HCT116 (cell line): ENCODE results near the gene LGALS3. TPM values are rescaled to one million over a fixed set of nuclear protein-coding genes. Genes with fewer than 3 reads are reported as not detected.

ENCODE experiments used
- ATAC-seq: fragments of 200-7000 bp; cut with Tn5 transposase; 2 replicates; pipeline ENCODE4 v1.9.1; 2020; ENCODE audit warnings: mild to moderate bottlenecking, moderate library complexity
- BruUV-seq: library from RNA; stranded (reverse); fragments of 400-500 nt; replicated peaks from 2 replicates; lab custom pipeline; 2021; lab: Mats Ljungman, UMichigan
- CTCF ChIA-PET: fragments of 300-600 bp; sonication (Branson Sonifier 250); formaldehyde crosslinking; loops from one replicate; lab custom pipeline; 2021; ENCODE audit warnings: antibody characterized with exemption; lab: Charles Lee
- POLR2A ChIA-PET: fragments of 300-600, 350-600 bp; sonication (Branson Sonifier 250); formaldehyde crosslinking; loops from one replicate; lab custom pipeline; 2021; ENCODE audit warnings: antibody characterized with exemption; lab: Charles Lee
- RAD21 ChIA-PET, 2 experiments: fragments of 300-600 bp; sonication (Branson Sonifier 250); formaldehyde crosslinking; loops; one replicate each; lab custom pipeline; 2023; ENCODE audit warnings: low total read pairs in 2 of 2; ENCODE audit not compliant: uncharacterized antibody in 2 of 2, unreplicated experiment in 2 of 2, low non-redundant PET in 1 of 2; lab: Charles Lee
- DNase-seq: peaks from one replicate; pipeline ENCODE4 v3.0.0-alpha.2; 2010; ENCODE audit warnings: low read depth, low spot score
- H2AFZ ChIP-seq: fragments of 200-600 bp; shearing (Covaris generic), sonication (generic); 2 replicates; pipeline ENCODE4 v1.6.1; 2017; ENCODE audit warnings: low read depth, mixed run types, mixed read lengths, antibody characterized with exemption, low read length; ENCODE audit not compliant: poor library complexity, severe bottlenecking
- H3K27ac ChIP-seq: 2 replicates; pipeline ENCODE4 v1.5.1; 2012; ENCODE audit warnings: low read depth, low read length
- H3K27me3 ChIP-seq: fragments of 200-600 bp; sonication (generic); 2 replicates; pipeline ENCODE4 v1.6.1; 2016; ENCODE audit warnings: mixed run types, low read length, mixed read lengths; ENCODE audit not compliant: insufficient read depth
- H3K36me3 ChIP-seq, 2 experiments: fragments of 200-500 bp in 1 of 2; fragments of 200-600 bp in 1 of 2; sonication (Bioruptor generic) in 1 of 2; sonication (generic) in 1 of 2; 2 replicates each; pipeline versions ENCODE4 v1.5.1 to v1.6.1; 2014 to 2016; ENCODE audit warnings: low read length in 2 of 2, inconsistent platforms in 1 of 2, mixed read lengths in 1 of 2, mixed run types in 1 of 2; ENCODE audit not compliant: insufficient read depth in 2 of 2, control insufficient read depth in 1 of 2
- H3K4me1 ChIP-seq, 2 experiments: fragments of 200-600 bp in 1 of 2; sonication (generic) in 1 of 2; 2 replicates each; pipeline versions ENCODE4 v1.5.1 to v1.6.1; 2012 to 2017; ENCODE audit warnings: low read length in 2 of 2, inconsistent platforms in 1 of 2, mild to moderate bottlenecking in 1 of 2, mixed read lengths in 1 of 2, mixed run types in 1 of 2, moderate library complexity in 1 of 2; ENCODE audit not compliant: insufficient read depth in 2 of 2, control insufficient read depth in 1 of 2
- H3K4me2 ChIP-seq: fragments of 200-600 bp; sonication (generic); 2 replicates; pipeline ENCODE4 v1.6.1; 2017; ENCODE audit warnings: mixed run types, low read length, mixed read lengths
- H3K4me3 ChIP-seq, 2 experiments: fragments of 200-600 bp in 1 of 2; sonication (generic) in 1 of 2; replicated peaks in 1 of 2; 2 replicates each; pipeline ENCODE4 v1.5.1; 2011 to 2016; ENCODE audit warnings: low read length in 2 of 2, control low read depth in 1 of 2, low read depth in 1 of 2, mild to moderate bottlenecking in 1 of 2, mixed read lengths in 1 of 2, mixed run types in 1 of 2
- H3K79me2 ChIP-seq: fragments of 200-600 bp; sonication (generic); 2 replicates; pipeline ENCODE4 v1.6.1; 2017; ENCODE audit warnings: mild to moderate bottlenecking, mixed run types, low read length, moderate library complexity, mixed read lengths; ENCODE audit not compliant: insufficient read depth
- H3K9ac ChIP-seq: fragments of 200-600 bp; sonication (generic); 2 replicates; pipeline ENCODE4 v1.6.1; 2016; ENCODE audit warnings: low read length, mixed read lengths
- H3K9me2 ChIP-seq: fragments of 200-600 bp; sonication (generic), shearing (Covaris generic); 2 replicates; pipeline ENCODE4 v1.6.1; 2017; ENCODE audit warnings: mixed run types, mild to moderate bottlenecking, moderate library complexity; ENCODE audit not compliant: insufficient read depth
- H3K9me3 ChIP-seq, 2 experiments: fragments of 200-500 bp in 1 of 2; fragments of 200-600 bp in 1 of 2; sonication (Bioruptor generic) in 1 of 2; sonication (generic) in 1 of 2; 2 replicates each; pipeline ENCODE4 v1.6.1; 2014 to 2017; ENCODE audit warnings: low read length in 2 of 2, mixed read lengths in 2 of 2, inconsistent platforms in 1 of 2, low read depth in 1 of 2, mild to moderate bottlenecking in 1 of 2, mixed run types in 1 of 2, moderate library complexity in 1 of 2; ENCODE audit not compliant: control insufficient read depth in 1 of 2, insufficient read depth in 1 of 2
- H4K20me1 ChIP-seq: fragments of 200-600 bp; sonication (generic), shearing (Covaris generic); 2 replicates; pipeline ENCODE4 v1.6.1; 2017; ENCODE audit warnings: mixed run types, mild to moderate bottlenecking, moderate library complexity; ENCODE audit not compliant: insufficient read depth
- CBX3 ChIP-seq: IDR thresholded peaks from 2 replicates; pipeline ENCODE4 v1.6.1; 2012; ENCODE audit warnings: low read depth
- CEBPB ChIP-seq: IDR thresholded peaks from 2 replicates; pipeline ENCODE4 v1.6.1; 2012; ENCODE audit warnings: low read depth
- EGR1 ChIP-seq: IDR thresholded peaks from 2 replicates; pipeline ENCODE4 v1.6.1; 2012; ENCODE audit warnings: low read depth
- ELF1 ChIP-seq: IDR thresholded peaks from 2 replicates; pipeline ENCODE4 v1.6.1; 2012; ENCODE audit warnings: low read depth, borderline replicate concordance
- EZH2phosphoT487 ChIP-seq: fragments of 200-600 bp; IDR thresholded peaks from 2 replicates; pipeline ENCODE4 v1.6.1; 2018; ENCODE audit warnings: antibody characterized with exemption, borderline replicate concordance
- FOSL1 ChIP-seq: IDR thresholded peaks from 2 replicates; pipeline ENCODE4 v1.6.1; 2012; ENCODE audit warnings: low read depth
- POLR2A ChIP-seq: IDR thresholded peaks from 2 replicates; pipeline ENCODE4 v1.7.0; 2011; ENCODE audit warnings: borderline replicate concordance; ENCODE audit not compliant: insufficient read depth, insufficient read length; ENCODE audit errors: extremely low read depth
- POLR2AphosphoS5 ChIP-seq: IDR thresholded peaks from 2 replicates; pipeline ENCODE4 v1.6.1; 2011; ENCODE audit warnings: mild to moderate bottlenecking, low read depth, low read length, moderate library complexity
- RAD21 ChIP-seq: IDR thresholded peaks from 2 replicates; pipeline ENCODE4 v1.6.1; 2012; ENCODE audit warnings: low read depth, mild to moderate bottlenecking
- SIN3A ChIP-seq: IDR thresholded peaks from 2 replicates; pipeline ENCODE4 v1.6.1; 2012; ENCODE audit warnings: low read depth
- SP1 ChIP-seq: IDR thresholded peaks from 2 replicates; pipeline ENCODE4 v1.6.1; 2012; ENCODE audit warnings: low read depth
- SRF ChIP-seq: IDR thresholded peaks from 2 replicates; pipeline ENCODE4 v1.6.1; 2012; ENCODE audit warnings: low read depth
- TCF7L2 ChIP-seq: IDR thresholded peaks from 2 replicates; pipeline ENCODE4 v1.7.0; 2011; ENCODE audit warnings: borderline replicate concordance, inconsistent platforms; ENCODE audit not compliant: insufficient read depth, insufficient read length; ENCODE audit errors: extremely low read depth
- YY1 ChIP-seq: IDR thresholded peaks from 2 replicates; pipeline ENCODE4 v1.6.1; 2011; ENCODE audit warnings: low read length, low read depth, moderate library complexity, mild to moderate bottlenecking; ENCODE audit not compliant: insufficient replicate concordance; ENCODE audit errors: extremely low read depth
- ZFX ChIP-seq: fragments of 450-650 bp; IDR thresholded peaks from 2 replicates; pipeline ENCODE4 v1.6.1; 2017
- ZNF274 ChIP-seq: fragments of 200-500 bp; sonication (Bioruptor generic); IDR thresholded peaks from 2 replicates; pipeline ENCODE4 v1.6.1; 2014; ENCODE audit warnings: mild to moderate bottlenecking, low read depth, low read length, inconsistent platforms
- intact Hi-C: fragments of 100-400 bp; cut with micrococcal nuclease; formaldehyde crosslinking; loops from 2 replicates; pipeline ENCODE4 v1.10.0; 2022
- total RNA-seq: library from RNA; stranded (reverse); gene quantifications from one replicate; pipeline ENCODE4 v1.2.1, GENCODE V29; 2021; ENCODE audit not compliant: unreplicated experiment
- TF ChIP-seq, protein P1 (sequence below): IDR thresholded peaks from 2 replicates; pipeline ENCODE4 v1.6.1; 2012
- TF ChIP-seq, protein P2 (sequence below): IDR thresholded peaks from 2 replicates; pipeline ENCODE4 v1.6.1; 2012

Gene LGALS3
- total RNA-seq, 1 experiment from 2014 or later: 86.1 TPM

DNA sequence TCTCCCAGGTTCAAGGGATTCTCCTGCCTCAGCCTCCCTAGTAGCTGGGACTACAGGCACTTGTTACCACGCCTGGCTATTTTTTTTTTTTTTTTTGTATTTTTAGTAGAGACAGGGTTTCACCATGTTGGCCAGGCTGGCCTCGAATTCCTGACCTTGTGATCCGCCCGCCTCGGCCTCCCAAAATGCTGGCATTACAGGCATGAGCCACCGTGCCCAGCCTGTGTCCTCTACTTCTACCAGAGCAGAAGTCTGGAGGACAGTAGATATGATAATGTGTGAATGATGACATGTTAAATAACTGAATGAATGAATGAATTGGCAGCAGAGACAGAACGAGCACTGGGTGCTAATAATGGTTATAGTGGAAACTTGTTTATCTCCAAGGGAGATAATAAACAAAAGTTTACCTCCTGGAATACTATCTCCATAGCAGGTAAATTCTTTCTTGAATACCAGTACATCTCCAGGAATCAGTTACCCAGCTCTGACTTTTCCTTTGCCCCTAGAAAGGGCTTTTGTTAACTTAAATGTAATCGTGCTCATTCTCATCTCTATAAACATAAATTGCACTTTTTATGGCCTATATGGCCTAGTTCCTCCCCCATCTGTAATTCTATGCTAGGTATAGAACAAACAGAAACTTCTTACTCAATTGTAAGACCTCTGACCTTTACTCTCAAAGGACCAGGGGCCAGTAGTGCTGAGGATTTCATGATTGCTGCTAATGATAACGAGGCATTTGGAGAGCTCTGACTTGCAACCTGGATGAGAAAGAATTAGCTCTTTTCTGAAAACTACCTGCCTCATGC, 7.2 kb upstream of the LGALS3 start:
- peak overlapping the region; percentile 35 for H3K4me2 ChIP-seq
- no peak overlapping the region for H3K4me3 ChIP-seq
- H3K9me3 ChIP-seq: no peaks in the 10 kb centered on the region
- no peaks in the 10 kb centered on the region for H4K20me1 ChIP-seq
- H3K4me1 ChIP-seq: peaks cover 15 to 29% of the 10 kb centered on the region in 2 experiments
- no peaks in the 10 kb centered on the region for H3K36me3 ChIP-seq
- no peaks in the 10 kb centered on the region for H3K79me2 ChIP-seq
- RAD21 ChIA-PET: no interaction called here
- POLR2A ChIA-PET: interaction anchor here (2.4 kb wide), 1 partner anchor 14 kb away, joined by 9 read pairs; no protein-coding TSS in a partner anchor
- no TSS peak for BruUV-seq
- ATAC-seq (no peak), DNase-seq (no peak)
- intact Hi-C loops: no loop called here
- no peak overlapping the region for H3K9ac ChIP-seq
- no peaks in the 10 kb centered on the region for H3K9me2 ChIP-seq
- no peak overlapping the region for H3K27ac ChIP-seq
- CTCF ChIA-PET: interaction anchor here (0.6 kb wide), 1 partner anchor 32 kb away, joined by 3 read pairs; no protein-coding TSS in a partner anchor
- no peak for TF ChIP-seq TCF7L2
- no peak for TF ChIP-seq RAD21
- TF ChIP-seq ELF1: no peak
- no peak for TF ChIP-seq FOSL1
- no peak for TF ChIP-seq EGR1
- no peak for TF ChIP-seq CEBPB
- TF ChIP-seq, protein P1, sequence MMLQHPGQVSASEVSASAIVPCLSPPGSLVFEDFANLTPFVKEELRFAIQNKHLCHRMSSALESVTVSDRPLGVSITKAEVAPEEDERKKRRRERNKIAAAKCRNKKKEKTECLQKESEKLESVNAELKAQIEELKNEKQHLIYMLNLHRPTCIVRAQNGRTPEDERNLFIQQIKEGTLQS: no peak
- TF ChIP-seq ZFX: no peak
- no peak for TF ChIP-seq SP1
- no peak for TF ChIP-seq YY1
- TF ChIP-seq CBX3: no peak
- no peak for TF ChIP-seq EZH2phosphoT487
- no peak for TF ChIP-seq ZNF274
- TF ChIP-seq SRF: no peak
- no peak for TF ChIP-seq POLR2A
- TF ChIP-seq, protein P2, sequence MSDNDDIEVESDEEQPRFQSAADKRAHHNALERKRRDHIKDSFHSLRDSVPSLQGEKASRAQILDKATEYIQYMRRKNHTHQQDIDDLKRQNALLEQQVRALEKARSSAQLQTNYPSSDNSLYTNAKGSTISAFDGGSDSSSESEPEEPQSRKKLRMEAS: no peak
- no peak for TF ChIP-seq SIN3A
- no peak for TF ChIP-seq POLR2AphosphoS5
- no peaks in the 10 kb centered on the region for H3K27me3 ChIP-seq
- no peak overlapping the region for H2AFZ ChIP-seq
